NCI-H1092 treated with DMSO at 0.1 percent for 48 hours (cell line): ENCODE measurements around the gene PGLYRP3.

ENCODE experiments used
- DNase-seq: peaks from one replicate; lab custom pipeline; 2025; lab: John Stamatoyannopoulos, UW

Gene PGLYRP3

DNA sequence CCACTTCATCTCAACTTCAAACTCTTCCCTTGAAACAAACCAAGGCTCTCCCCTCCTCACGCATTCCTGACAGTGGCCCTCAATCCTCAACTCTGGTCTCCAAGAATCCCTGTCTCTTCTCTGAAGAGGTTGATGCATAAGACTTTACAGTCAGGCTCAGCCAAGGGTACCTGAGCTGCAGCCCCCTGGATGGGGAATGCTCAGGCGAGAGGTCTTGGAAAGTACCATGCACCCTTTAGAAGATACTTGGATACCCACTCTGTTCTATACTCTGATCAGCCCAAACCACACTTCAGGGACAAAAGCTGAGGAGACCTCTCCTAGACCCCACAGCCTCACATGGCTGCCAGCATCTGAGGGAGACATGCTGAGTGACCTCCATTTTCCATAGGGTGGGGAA, 536 bp upstream of the PGLYRP3 start:
- DNase-seq, result no peak

DNA sequence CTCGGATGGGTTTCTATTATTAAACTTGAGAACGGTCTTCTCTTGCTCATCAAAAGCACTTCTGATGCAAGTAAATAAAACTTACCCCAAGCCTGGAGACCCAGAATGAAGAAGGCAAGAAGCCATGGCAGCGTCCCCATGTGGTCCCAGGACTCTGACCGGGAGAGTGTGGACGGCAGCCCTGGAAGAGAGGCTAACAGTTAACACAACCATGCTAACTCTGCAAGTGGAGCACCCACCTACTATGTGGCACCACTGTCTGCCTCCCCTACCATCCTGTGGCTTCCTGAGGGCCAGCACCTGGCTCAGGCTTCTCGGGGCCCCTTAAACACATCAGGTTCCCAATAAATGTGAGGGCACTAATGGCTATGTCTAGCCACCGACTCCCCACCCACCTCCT, 2.2 kb downstream of the PGLYRP3 start:
- DNase-seq, result no peak

- no peak for DNase-seq
Measured at GRCh38 chr1:153309441-153309840, 3.3 kb downstream of the PGLYRP3 start.

DNA sequence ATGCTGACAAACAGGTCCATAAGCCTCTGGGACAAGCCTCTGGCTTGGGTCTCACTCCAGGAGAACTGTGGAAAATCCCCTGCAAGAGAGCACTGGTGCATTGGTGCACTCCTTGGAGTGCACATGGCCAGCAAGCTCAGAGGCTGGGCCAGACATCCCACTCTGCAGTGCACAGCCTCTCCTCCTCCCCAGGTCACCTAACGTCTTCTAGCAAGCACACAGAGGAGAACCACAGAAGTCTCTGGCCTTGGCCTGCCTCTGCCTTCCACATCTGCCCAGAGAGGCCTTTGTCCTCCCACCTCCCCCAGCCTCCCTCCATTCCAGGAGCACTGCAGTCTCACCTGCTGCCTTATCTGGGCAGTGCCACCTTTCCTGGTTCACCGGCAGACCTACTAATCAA, 4.2 kb downstream of the PGLYRP3 start:
- DNase-seq, result no peak

GRCh38 chr1:153307221-153307600, 5.5 kb downstream of the PGLYRP3 start:
- no peak for DNase-seq

DNA sequence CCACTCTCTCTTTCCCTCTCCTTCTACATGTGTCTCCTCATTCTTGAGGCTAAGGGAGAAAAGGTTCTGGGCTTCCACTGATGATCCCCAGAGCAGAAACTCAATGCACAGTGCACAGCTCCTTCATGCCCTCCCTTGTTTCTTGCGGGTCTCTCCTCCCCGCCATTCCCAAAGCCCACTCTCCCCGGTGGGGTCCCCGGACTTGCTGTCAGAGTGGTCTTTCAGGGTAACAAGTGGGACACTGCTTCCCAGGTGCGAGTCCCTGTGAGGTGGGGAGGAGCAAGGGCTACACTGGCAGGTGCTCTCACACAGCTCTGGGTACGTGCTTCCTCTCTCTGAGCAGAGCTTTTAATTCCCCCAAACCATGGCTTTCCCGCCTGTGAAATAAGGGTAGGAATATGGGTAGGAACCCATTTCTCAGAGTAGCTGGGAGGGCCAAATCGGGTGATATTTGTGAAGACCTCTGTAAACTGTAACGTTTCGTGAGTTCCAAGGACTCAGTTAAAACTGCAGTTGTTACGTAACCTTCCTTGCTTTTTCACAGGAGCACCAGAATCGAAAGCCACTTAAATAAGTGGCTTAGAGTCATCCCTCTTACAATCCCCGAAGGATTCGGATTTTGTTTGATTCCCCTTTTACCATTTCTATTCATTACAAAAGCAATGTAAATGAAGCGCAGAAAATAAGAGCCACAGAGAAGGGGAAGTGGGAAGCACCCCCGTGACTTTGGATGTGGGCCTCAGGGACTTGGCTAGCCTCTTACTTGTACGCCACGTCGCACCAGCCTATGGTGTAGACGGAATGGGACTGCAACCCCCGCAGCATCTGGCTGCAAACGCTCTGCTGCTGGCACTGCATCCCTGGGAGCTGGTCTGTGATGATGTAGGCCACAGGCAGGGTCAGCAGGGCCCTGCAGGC, 6.2 kb downstream of the PGLYRP3 start:
- DNase-seq, result no peak

GRCh38 chr1:153305682-153306081, 7.1 kb downstream of the PGLYRP3 start:
- no peak for DNase-seq

DNA sequence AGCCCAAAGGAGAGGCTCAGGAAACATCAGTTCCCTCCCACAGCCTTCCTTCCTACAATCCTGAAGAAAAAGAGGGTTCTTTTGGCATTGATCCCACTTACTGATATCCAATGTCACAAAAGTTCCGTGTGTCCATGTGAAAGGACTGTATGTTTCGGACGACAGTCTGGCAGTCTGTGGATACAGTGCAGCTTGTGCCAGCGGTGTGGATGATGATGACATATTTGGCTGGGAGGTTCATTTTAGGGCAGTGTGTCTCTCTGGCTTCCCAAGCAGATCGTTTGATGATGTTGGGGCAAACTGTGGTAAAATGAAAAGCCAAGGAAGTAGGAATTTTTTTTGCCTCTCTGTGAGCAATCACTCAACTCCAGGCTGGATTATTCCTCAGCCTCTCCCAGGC, 10.4 kb downstream of the PGLYRP3 start:
- no peak for DNase-seq

DNA sequence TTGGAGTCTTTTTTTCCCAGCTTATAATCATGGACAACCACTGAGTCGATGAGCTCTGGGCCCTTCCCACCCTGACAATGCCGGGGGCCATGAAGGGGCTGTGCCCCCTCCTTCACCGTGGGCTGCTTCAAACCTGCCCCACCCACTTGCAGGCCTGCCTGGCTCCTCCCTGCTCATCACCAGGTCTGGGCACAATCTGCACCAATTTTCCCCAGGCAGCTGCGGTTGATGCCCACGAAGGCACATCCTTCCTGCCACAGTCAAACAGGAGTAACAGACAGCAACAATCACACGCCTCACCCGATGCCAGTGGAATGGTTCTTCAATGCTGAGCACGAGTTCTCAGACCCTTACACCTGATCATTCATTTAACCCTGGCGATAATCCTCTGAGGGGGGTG, 18.9 kb downstream of the PGLYRP3 start:
- no peak for DNase-seq

DNA sequence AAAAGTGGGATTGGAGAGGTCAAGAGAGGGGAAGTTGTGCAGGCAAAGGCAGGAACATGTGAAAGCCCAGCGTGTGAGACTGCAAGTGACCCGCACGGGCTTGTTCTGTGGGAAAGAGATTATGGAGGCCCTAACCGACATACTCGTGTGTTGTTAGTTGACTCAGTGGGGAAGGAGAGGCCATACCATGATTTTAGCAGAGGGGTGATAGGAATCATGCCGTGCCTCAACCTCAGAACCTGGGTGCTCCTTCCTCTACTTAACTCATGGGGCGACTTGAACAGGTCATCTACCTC, 19.3 kb downstream of the PGLYRP3 start:
- DNase-seq, result no peak

DNA sequence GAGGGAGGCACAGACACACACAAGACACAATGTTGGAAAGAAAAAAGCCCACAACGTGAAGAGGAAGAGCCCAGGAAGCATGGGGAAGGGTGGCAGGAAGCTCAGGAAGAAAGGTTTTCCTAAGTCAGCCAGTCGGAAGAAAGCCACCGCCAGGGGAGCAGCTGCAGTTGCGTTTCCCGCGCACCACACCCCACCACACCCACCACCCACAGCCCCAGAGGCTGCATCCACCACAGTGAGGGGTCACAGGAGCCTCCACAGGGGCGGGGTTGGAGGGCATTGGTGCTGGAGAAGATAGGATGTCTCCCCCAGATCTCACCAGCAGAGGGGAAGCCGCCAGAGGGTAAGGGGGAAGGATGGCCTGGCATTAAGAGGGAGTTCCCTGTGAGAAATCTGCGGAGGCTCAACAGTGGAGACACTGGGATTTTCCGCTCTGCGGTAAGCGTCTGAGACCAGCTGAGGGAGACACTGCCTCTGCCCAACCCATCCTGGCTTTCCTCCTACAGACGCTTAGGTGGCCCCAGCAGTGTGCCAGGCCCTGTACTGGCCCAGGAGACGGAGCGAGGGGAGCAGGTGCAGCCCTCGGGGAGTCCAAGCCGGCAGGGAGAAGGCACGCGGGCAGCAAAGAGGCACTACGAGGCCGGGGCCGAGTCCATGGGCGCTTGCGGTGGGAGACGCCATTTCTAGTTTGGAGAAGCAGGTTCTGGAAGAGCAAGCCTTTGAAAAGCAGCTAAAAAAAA, 19.8 kb downstream of the PGLYRP3 start:
- DNase-seq, result no peak

DNA sequence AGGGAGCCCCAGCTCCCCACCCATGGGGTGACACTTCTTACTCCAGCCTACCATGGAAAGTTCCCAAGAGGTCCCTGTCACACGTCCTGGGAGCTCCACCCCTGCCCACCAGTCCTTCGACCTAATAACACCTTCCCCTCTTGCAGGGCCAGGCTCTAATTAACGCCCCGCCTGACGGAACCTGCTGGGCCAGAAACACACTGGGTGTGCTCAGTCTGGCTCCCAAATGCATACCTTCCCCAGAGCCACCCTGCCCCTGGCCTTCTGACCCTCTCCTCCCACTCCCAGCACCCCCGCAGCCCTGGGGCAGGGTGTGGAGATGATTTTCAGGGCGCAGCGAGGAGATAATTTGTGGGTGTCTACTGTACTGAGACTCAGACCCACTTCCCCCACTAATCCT, 20.6 kb downstream of the PGLYRP3 start:
- no peak for DNase-seq

- DNase-seq, result no peak
Measured at GRCh38 chr1:153291514-153291913, 21.2 kb downstream of the PGLYRP3 start.

DNA sequence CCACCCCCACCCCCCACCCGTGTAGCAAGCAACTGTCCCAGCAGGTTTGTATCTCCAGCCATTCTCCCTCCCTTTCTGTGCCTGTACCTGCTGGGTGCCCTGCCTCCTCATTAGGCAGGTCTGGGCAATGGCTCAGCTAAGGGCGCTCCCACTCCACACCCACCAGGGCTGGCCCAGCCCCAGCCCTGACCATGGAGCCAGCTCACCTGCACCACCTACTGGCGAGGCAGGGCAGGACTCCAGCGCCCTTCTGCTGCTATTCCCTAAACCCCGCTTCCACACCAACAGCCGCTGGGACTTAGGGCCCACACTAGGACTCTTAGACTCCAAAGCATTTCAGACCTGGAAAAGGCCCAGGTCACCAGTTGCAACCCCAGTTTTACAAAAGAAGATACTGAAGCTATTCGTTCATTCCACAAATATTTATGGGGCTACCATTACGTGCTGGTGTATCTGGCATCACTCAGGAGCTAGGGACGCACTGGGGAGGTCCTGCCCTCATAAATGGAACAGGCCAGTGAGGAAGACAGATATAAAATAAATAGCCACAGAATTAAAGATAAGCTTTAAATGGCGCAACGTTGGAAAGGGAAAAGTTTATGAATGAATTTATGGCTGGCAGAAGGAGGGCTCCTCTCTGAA, 24.0 kb downstream of the PGLYRP3 start:
- DNase-seq, result no peak

- no peak for DNase-seq
Measured at GRCh38 chr1:153277852-153278251, 34.9 kb downstream of the PGLYRP3 start.

DNA sequence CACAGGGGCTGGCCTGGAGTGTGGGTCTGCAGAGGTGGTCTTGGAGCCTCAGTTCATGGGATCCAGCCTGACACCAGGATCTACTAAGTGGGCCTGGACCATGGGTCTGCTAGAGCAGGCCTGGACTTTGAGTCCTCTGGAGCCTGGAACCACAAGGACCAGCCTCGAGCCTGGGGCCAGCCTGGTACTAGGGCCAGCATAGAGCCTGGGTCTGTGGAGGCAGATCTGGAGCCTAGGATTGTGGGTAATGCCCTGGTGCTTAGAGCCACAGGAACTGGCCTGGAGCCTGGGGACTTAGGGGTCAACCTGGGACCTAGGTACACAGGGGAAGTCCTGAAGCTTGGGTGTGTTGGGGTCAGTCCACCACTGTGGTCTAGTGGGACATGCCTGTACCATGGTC, 40.6 kb downstream of the PGLYRP3 start:
- no peak for DNase-seq

GRCh38 chr1:153271711-153272110, 41.0 kb downstream of the PGLYRP3 start:
- no peak for DNase-seq

DNA sequence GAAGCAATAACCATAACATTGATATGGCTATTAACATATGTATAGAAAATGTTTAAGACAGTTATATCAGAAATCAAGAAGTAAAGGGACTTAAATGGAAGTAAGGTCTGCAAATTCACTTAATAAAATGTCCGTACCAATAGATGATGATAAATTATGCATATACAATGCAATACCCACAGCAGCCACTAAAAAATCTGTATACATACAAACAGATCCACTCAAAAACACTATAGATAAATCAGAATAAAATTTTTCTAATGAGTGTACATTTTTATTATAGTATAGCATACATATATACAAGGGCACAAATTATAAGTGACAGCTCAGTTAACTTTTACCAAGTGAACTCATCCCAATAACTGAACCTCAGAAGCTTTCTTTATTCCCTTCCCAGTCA, 47.3 kb downstream of the PGLYRP3 start:
- DNase-seq, result no peak

- no peak for DNase-seq
Measured at GRCh38 chr1:153262462-153263157, 50.1 kb downstream of the PGLYRP3 start.

- peak; percentile 12 for DNase-seq
Measured at GRCh38 chr1:153262070-153262366, 50.7 kb downstream of the PGLYRP3 start.

DNA sequence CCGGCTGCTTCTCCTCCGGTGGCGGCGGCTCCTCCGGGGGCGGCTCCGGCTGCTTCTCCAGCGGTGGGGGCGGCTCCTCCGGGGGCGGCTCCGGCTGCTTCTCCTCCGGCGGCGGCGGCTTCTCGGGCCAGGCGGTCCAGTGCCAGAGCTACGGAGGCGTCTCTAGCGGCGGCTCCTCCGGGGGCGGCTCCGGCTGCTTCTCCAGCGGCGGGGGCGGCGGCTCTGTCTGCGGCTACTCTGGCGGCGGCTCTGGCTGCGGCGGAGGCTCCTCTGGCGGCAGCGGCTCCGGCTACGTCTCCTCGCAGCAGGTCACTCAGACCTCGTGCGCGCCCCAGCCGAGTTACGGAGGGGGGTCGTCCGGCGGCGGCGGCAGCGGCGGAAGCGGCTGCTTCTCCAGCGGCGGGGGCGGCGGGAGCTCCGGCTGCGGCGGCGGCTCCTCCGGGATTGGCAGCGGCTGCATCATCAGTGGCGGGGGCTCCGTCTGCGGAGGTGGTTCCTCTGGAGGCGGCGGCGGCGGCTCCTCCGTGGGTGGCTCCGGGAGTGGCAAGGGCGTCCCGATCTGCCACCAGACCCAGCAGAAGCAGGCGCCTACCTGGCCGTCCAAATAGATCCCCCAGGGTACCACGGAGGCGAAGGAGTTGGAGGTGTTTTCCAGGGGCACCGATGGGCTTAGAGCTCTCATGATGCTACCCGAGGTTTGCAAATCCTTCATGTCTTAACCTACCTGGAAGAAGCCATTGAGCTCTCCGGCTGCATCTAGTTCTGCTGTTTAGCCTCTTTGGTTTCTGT, 51.3 kb downstream of the PGLYRP3 start:
- peak; percentile 30 for DNase-seq
